ENCODE measurements around the gene GTF2F1. TPM values are rescaled to one million over a fixed set of nuclear protein-coding genes. Genes with fewer than 3 reads are reported as not detected.

The GTF2F1 gene
- total RNA-seq, 1 donor from 2014 or later: 52.8 TPM

GRCh38 chr19:6421075-6422014, 28.4 kb upstream of the GTF2F1 start:
- Histone ChIP-seq H3K4me1 (peaks cover 38% of the 10 kb centered on the region), H3K9me3 (no peaks in the 10 kb centered on the region), H3K36me3 (peaks cover 0 to 52% of the 10 kb centered on the region in 2 donors), H3K4me3 (no peak overlapping the region), H3K27ac (no peak overlapping the region), H3K27me3 (no peaks in the 10 kb centered on the region)
- DNase-seq (ENCODE audit: extremely low spot score in 2 of 2): no peak
- intact Hi-C loops (cut with DNase I): loop anchor here (5.0 kb wide), 1 partner anchor 316 kb away; the partner anchor contains the start of genes GPR108 and TRIP10
- no peak for TF ChIP-seq POLR2A (IDR thresholded peaks at IDR 0.05)
- no peak for TF ChIP-seq POLR2AphosphoS5 (IDR thresholded peaks at IDR 0.05; ENCODE audit: insufficient read depth in 1 of 2, low read depth in 1 of 2)
- TF ChIP-seq CTCF (IDR thresholded peaks at IDR 0.05): no peak

- intact Hi-C loops (cut with DNase I): no loop called here
- H3K4me1 ChIP-seq: peaks cover 28% of the 10 kb centered on the region
- no peak for DNase-seq (ENCODE audit: extremely low spot score in 2 of 2)
- H3K27me3 ChIP-seq: no peaks in the 10 kb centered on the region
- H3K4me3 ChIP-seq: no peak overlapping the region
- H3K9me3 ChIP-seq: no peaks in the 10 kb centered on the region
- peaks cover 0 to 76% of the 10 kb centered on the region in 2 donors for H3K36me3 ChIP-seq
- no peak overlapping the region for H3K27ac ChIP-seq
- no peak for TF ChIP-seq POLR2A (IDR thresholded peaks at IDR 0.05)
- TF ChIP-seq CTCF (IDR thresholded peaks at IDR 0.05): no peak
- TF ChIP-seq POLR2AphosphoS5 (IDR thresholded peaks at IDR 0.05; ENCODE audit: insufficient read depth in 1 of 2, low read depth in 1 of 2): no peak
Observed at GRCh38 chr19:6418562-6418932, 25.6 kb upstream of the GTF2F1 start.

- no peak for DNase-seq (ENCODE audit: extremely low spot score in 2 of 2)
- intact Hi-C loops (cut with DNase I): no loop called here
- Histone ChIP-seq H3K4me1 (peaks cover 23% of the 10 kb centered on the region), H3K36me3 (peaks cover 0 to 76% of the 10 kb centered on the region in 2 donors), H3K4me3 (no peak overlapping the region), H3K27ac (no peak overlapping the region), H3K27me3 (no peaks in the 10 kb centered on the region), H3K9me3 (no peaks in the 10 kb centered on the region)
- TF ChIP-seq POLR2A (IDR thresholded peaks at IDR 0.05): no peak
- no peak for TF ChIP-seq CTCF (IDR thresholded peaks at IDR 0.05)
- TF ChIP-seq POLR2AphosphoS5 (IDR thresholded peaks at IDR 0.05; ENCODE audit: insufficient read depth in 1 of 2, low read depth in 1 of 2): no peak
Observed at GRCh38 chr19:6417713-6418561, 25.0 kb upstream of the GTF2F1 start.

GRCh38 chr19:6416658-6417405, 23.9 kb upstream of the GTF2F1 start:
- Histone ChIP-seq H3K27me3 (no peaks in the 10 kb centered on the region), H3K4me3 (no peak overlapping the region), H3K27ac (no peak overlapping the region), H3K4me1 (peaks cover 23% of the 10 kb centered on the region), H3K9me3 (no peaks in the 10 kb centered on the region), H3K36me3 (peaks cover 0 to 76% of the 10 kb centered on the region in 2 donors)
- TF ChIP-seq POLR2A (IDR thresholded peaks at IDR 0.05) (no peak), POLR2AphosphoS5 (IDR thresholded peaks at IDR 0.05; ENCODE audit: insufficient read depth in 1 of 2, low read depth in 1 of 2) (no peak), CTCF (IDR thresholded peaks at IDR 0.05) (no peak)
- intact Hi-C loops (cut with DNase I): no loop called here
- no peak for DNase-seq (ENCODE audit: extremely low spot score in 2 of 2)
